ENCODE measurements around the gene MAML2. TPM values are rescaled to one million over a fixed set of nuclear protein-coding genes. Genes with fewer than 3 reads are reported as not detected.

The MAML2 gene
- total RNA-seq, 1 experiment from 2014 or later = 2.9 TPM

DNA sequence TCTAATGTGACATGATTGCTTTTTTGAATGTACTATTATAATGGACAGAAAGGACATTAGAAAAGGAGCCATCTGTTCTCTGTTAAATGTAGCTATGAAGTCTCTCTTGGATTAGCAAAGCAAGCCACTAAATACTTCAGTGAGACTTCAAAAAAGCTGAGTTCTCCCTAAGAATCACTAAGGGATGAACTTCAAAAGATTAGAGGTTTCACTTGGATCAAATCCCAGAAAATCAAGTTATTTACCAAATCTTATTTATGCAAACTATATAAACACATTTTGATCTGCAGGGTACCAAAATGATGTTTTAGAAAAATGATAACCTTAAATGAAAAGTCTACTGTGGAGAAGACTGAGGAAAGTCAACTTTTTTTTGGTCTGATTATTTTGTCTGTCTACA, 337.0 kb downstream of the MAML2 start:
- DNase-seq (ENCODE audit: low read depth, low spot score) (no peak), ATAC-seq (no peak)
- Histone ChIP-seq H3K27ac (ENCODE audit: low read length) (no peak overlapping the region), H3K36me3 (ENCODE audit: control insufficient read depth, insufficient read depth, low read length) (no peaks in the 10 kb centered on the region), H3K4me3 (ENCODE audit: low read depth in 2 of 2, low read length in 2 of 2) (no peak overlapping the region), H3K4me1 (ENCODE audit: control insufficient read depth, insufficient read depth, low read length) (0 out of 2 replicates have a peak, but pooled peaks cover 2% of the 10 kb centered on the region), H3K27me3 (ENCODE audit: control insufficient read depth, insufficient read depth, low read length) (no peaks in the 10 kb centered on the region), H3K9me3 (ENCODE audit: control insufficient read depth, insufficient read depth, low read depth, low read length) (no peaks in the 10 kb centered on the region)
- TF ChIP-seq TCF7L2 (IDR thresholded peaks at IDR 0.05; ENCODE audit: low read depth, low read length) (no peak), POLR2AphosphoS5 (IDR thresholded peaks at IDR 0.05; ENCODE audit: low read depth, low read length) (no peak), SIN3A (IDR thresholded peaks at IDR 0.05; ENCODE audit: borderline replicate concordance, insufficient read depth, low read depth, low read length) (no peak)
- TF ChIP-seq, protein P1, sequence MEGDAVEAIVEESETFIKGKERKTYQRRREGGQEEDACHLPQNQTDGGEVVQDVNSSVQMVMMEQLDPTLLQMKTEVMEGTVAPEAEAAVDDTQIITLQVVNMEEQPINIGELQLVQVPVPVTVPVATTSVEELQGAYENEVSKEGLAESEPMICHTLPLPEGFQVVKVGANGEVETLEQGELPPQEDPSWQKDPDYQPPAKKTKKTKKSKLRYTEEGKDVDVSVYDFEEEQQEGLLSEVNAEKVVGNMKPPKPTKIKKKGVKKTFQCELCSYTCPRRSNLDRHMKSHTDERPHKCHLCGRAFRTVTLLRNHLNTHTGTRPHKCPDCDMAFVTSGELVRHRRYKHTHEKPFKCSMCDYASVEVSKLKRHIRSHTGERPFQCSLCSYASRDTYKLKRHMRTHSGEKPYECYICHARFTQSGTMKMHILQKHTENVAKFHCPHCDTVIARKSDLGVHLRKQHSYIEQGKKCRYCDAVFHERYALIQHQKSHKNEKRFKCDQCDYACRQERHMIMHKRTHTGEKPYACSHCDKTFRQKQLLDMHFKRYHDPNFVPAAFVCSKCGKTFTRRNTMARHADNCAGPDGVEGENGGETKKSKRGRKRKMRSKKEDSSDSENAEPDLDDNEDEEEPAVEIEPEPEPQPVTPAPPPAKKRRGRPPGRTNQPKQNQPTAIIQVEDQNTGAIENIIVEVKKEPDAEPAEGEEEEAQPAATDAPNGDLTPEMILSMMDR (IDR thresholded peaks at IDR 0.05) = no peak
- TF ChIP-seq, protein P2, sequence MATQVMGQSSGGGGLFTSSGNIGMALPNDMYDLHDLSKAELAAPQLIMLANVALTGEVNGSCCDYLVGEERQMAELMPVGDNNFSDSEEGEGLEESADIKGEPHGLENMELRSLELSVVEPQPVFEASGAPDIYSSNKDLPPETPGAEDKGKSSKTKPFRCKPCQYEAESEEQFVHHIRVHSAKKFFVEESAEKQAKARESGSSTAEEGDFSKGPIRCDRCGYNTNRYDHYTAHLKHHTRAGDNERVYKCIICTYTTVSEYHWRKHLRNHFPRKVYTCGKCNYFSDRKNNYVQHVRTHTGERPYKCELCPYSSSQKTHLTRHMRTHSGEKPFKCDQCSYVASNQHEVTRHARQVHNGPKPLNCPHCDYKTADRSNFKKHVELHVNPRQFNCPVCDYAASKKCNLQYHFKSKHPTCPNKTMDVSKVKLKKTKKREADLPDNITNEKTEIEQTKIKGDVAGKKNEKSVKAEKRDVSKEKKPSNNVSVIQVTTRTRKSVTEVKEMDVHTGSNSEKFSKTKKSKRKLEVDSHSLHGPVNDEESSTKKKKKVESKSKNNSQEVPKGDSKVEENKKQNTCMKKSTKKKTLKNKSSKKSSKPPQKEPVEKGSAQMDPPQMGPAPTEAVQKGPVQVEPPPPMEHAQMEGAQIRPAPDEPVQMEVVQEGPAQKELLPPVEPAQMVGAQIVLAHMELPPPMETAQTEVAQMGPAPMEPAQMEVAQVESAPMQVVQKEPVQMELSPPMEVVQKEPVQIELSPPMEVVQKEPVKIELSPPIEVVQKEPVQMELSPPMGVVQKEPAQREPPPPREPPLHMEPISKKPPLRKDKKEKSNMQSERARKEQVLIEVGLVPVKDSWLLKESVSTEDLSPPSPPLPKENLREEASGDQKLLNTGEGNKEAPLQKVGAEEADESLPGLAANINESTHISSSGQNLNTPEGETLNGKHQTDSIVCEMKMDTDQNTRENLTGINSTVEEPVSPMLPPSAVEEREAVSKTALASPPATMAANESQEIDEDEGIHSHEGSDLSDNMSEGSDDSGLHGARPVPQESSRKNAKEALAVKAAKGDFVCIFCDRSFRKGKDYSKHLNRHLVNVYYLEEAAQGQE (IDR thresholded peaks at IDR 0.05; ENCODE audit: insufficient read depth in 1 of 2, low read depth in 2 of 2, low read length in 1 of 2) = no peak
- intact Hi-C loops (cut with micrococcal nuclease; ENCODE audit: unreplicated experiment) (no loop called here), in situ Hi-C loops (cut with HindIII; ENCODE audit: low pct_unique_long_range_greater_than_20kb, low sequenced_read_pairs) (no loop called here)
- CTCF ChIA-PET = no interaction called here
- POLR2A ChIA-PET = no interaction called here
- BruUV-seq (replicated peaks) = no TSS peak

DNA sequence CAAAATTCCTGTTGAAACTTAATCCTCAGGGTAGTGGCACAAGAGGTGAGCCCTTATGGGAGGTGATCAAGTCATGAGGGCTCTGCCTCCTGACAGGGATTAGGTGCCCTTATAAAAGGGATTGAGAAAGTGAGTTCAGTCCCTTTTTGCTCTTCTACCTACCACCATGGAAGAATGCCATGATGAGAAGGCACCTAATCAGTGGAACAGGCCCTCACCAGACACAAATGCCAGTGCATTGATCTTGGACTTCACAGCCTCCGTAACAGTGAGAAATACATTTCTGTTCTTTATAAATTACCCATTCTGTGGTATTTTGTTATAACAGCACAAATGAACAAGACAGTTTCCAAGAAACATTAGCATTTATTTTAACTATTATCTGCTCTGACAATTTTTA, 338.1 kb downstream of the MAML2 start:
- ChIA-PET CTCF (no interaction called here), POLR2A (no interaction called here)
- H3K9me3 ChIP-seq (ENCODE audit: control insufficient read depth, insufficient read depth, low read depth, low read length) = no peaks in the 10 kb centered on the region
- no peaks in the 10 kb centered on the region for H3K27me3 ChIP-seq (ENCODE audit: control insufficient read depth, insufficient read depth, low read length)
- no peak overlapping the region for H3K4me3 ChIP-seq (ENCODE audit: low read depth in 2 of 2, low read length in 2 of 2)
- ATAC-seq = no peak
- intact Hi-C loops (cut with micrococcal nuclease; ENCODE audit: unreplicated experiment) (no loop called here), in situ Hi-C loops (cut with HindIII; ENCODE audit: low pct_unique_long_range_greater_than_20kb, low sequenced_read_pairs) (no loop called here)
- no TSS peak for BruUV-seq (replicated peaks)
- H3K4me1 ChIP-seq (ENCODE audit: control insufficient read depth, insufficient read depth, low read length) = 0 out of 2 replicates have a peak, but pooled peaks cover 2% of the 10 kb centered on the region
- H3K36me3 ChIP-seq (ENCODE audit: control insufficient read depth, insufficient read depth, low read length) = no peaks in the 10 kb centered on the region
- no peak overlapping the region for H3K27ac ChIP-seq (ENCODE audit: low read length)
- DNase-seq (ENCODE audit: low read depth, low spot score) = no peak
- TF ChIP-seq TCF7L2 (IDR thresholded peaks at IDR 0.05; ENCODE audit: low read depth, low read length) (no peak), SIN3A (IDR thresholded peaks at IDR 0.05; ENCODE audit: borderline replicate concordance, insufficient read depth, low read depth, low read length) (no peak), POLR2AphosphoS5 (IDR thresholded peaks at IDR 0.05; ENCODE audit: low read depth, low read length) (no peak)
- TF ChIP-seq, protein P2 (IDR thresholded peaks at IDR 0.05; ENCODE audit: insufficient read depth in 1 of 2, low read depth in 2 of 2, low read length in 1 of 2) = no peak
- TF ChIP-seq, protein P1 (IDR thresholded peaks at IDR 0.05) = no peak

Data from Panc1 (cell line).